ENCODE data around the gene OPCML. TPM values are rescaled to one million over a fixed set of nuclear protein-coding genes. Genes with fewer than 3 reads are reported as not detected.

The OPCML gene
- total RNA-seq, 1 experiment from 2014 or later = not detected

DNA sequence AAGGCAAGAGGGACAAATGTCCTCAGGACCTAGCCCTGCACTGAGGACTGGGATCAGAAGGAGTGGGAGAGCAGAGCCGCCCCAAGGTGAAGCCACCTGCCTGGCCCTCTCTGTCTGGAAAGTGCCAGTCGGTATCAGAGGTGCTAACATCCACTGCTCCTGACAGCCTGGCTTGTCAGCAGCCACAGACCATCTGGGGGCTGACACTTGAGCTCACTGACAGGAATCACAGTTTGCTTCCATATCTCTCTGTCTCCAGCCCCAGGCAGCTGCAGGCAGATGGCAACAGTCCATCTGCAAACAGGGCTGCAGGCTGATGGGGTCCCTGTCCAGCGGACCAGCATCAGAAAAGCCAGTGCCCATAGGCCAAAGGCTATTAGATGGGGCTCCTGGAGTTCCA lies 5.5 kb downstream of the OPCML start:
- no peak overlapping the region for H3K27ac ChIP-seq (ENCODE audit: low read length)
- BruUV-seq (replicated peaks) = no TSS peak
- no peaks in the 10 kb centered on the region for H3K4me1 ChIP-seq (ENCODE audit: control insufficient read depth, insufficient read depth, low read length)
- POLR2A ChIA-PET = no interaction called here
- no peak overlapping the region for H3K4me3 ChIP-seq (ENCODE audit: low read depth in 2 of 2, low read length in 2 of 2)
- H3K36me3 ChIP-seq (ENCODE audit: control insufficient read depth, insufficient read depth, low read length) = no peaks in the 10 kb centered on the region
- in situ Hi-C loops (cut with HindIII; ENCODE audit: low pct_unique_long_range_greater_than_20kb, low sequenced_read_pairs) (no loop called here), intact Hi-C loops (cut with micrococcal nuclease; ENCODE audit: unreplicated experiment) (no loop called here)
- no peak for ATAC-seq
- no peak for TF ChIP-seq SIN3A (IDR thresholded peaks at IDR 0.05; ENCODE audit: borderline replicate concordance, insufficient read depth, low read depth, low read length)
- no peak for TF ChIP-seq POLR2AphosphoS5 (IDR thresholded peaks at IDR 0.05; ENCODE audit: low read depth, low read length)
- TF ChIP-seq, protein P1, sequence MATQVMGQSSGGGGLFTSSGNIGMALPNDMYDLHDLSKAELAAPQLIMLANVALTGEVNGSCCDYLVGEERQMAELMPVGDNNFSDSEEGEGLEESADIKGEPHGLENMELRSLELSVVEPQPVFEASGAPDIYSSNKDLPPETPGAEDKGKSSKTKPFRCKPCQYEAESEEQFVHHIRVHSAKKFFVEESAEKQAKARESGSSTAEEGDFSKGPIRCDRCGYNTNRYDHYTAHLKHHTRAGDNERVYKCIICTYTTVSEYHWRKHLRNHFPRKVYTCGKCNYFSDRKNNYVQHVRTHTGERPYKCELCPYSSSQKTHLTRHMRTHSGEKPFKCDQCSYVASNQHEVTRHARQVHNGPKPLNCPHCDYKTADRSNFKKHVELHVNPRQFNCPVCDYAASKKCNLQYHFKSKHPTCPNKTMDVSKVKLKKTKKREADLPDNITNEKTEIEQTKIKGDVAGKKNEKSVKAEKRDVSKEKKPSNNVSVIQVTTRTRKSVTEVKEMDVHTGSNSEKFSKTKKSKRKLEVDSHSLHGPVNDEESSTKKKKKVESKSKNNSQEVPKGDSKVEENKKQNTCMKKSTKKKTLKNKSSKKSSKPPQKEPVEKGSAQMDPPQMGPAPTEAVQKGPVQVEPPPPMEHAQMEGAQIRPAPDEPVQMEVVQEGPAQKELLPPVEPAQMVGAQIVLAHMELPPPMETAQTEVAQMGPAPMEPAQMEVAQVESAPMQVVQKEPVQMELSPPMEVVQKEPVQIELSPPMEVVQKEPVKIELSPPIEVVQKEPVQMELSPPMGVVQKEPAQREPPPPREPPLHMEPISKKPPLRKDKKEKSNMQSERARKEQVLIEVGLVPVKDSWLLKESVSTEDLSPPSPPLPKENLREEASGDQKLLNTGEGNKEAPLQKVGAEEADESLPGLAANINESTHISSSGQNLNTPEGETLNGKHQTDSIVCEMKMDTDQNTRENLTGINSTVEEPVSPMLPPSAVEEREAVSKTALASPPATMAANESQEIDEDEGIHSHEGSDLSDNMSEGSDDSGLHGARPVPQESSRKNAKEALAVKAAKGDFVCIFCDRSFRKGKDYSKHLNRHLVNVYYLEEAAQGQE (IDR thresholded peaks at IDR 0.05; ENCODE audit: insufficient read depth in 1 of 2, low read depth in 2 of 2, low read length in 1 of 2) = no peak
- TF ChIP-seq TCF7L2 (IDR thresholded peaks at IDR 0.05; ENCODE audit: low read depth, low read length) = no peak
- TF ChIP-seq, protein P2, sequence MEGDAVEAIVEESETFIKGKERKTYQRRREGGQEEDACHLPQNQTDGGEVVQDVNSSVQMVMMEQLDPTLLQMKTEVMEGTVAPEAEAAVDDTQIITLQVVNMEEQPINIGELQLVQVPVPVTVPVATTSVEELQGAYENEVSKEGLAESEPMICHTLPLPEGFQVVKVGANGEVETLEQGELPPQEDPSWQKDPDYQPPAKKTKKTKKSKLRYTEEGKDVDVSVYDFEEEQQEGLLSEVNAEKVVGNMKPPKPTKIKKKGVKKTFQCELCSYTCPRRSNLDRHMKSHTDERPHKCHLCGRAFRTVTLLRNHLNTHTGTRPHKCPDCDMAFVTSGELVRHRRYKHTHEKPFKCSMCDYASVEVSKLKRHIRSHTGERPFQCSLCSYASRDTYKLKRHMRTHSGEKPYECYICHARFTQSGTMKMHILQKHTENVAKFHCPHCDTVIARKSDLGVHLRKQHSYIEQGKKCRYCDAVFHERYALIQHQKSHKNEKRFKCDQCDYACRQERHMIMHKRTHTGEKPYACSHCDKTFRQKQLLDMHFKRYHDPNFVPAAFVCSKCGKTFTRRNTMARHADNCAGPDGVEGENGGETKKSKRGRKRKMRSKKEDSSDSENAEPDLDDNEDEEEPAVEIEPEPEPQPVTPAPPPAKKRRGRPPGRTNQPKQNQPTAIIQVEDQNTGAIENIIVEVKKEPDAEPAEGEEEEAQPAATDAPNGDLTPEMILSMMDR (IDR thresholded peaks at IDR 0.05) = no peak
- DNase-seq (ENCODE audit: low read depth, low spot score) = no peak
- H3K9me3 ChIP-seq (ENCODE audit: control insufficient read depth, insufficient read depth, low read depth, low read length) = no peaks in the 10 kb centered on the region
- H3K27me3 ChIP-seq (ENCODE audit: control insufficient read depth, insufficient read depth, low read length) = peaks cover 8% of the 10 kb centered on the region
- CTCF ChIA-PET = no interaction called here

DNA sequence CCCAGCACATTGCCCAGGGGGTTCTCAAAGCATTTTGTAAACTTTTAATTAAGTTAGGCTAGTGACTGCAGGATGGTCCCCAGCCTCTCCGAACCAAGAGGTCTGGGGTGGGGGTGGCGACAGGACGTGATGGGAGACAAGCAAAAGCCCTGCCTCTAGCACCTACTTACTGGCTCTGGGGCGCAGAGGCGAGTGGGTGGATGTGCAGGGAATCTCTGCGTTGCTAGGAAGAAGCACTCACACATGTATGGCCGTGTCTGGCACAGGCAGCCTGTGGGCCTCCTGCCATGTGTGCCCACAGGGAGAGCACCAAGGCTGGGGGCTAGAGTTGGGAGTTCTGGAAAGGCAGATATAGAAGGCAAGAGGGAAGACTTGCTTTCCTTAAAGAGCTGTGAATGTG lies 6.3 kb downstream of the OPCML start:
- Histone ChIP-seq H3K27ac (ENCODE audit: low read length) (no peak overlapping the region), H3K27me3 (ENCODE audit: control insufficient read depth, insufficient read depth, low read length) (peaks cover 5% of the 10 kb centered on the region), H3K4me1 (ENCODE audit: control insufficient read depth, insufficient read depth, low read length) (no peaks in the 10 kb centered on the region), H3K4me3 (ENCODE audit: low read depth in 2 of 2, low read length in 2 of 2) (no peak overlapping the region), H3K36me3 (ENCODE audit: control insufficient read depth, insufficient read depth, low read length) (no peaks in the 10 kb centered on the region), H3K9me3 (ENCODE audit: control insufficient read depth, insufficient read depth, low read depth, low read length) (no peaks in the 10 kb centered on the region)
- ATAC-seq = no peak
- POLR2A ChIA-PET = no interaction called here
- DNase-seq (ENCODE audit: low read depth, low spot score) = no peak
- BruUV-seq (replicated peaks) = no TSS peak
- in situ Hi-C loops (cut with HindIII; ENCODE audit: low pct_unique_long_range_greater_than_20kb, low sequenced_read_pairs) (no loop called here), intact Hi-C loops (cut with micrococcal nuclease; ENCODE audit: unreplicated experiment) (no loop called here)
- CTCF ChIA-PET = no interaction called here
- TF ChIP-seq POLR2AphosphoS5 (IDR thresholded peaks at IDR 0.05; ENCODE audit: low read depth, low read length) (no peak), SIN3A (IDR thresholded peaks at IDR 0.05; ENCODE audit: borderline replicate concordance, insufficient read depth, low read depth, low read length) (no peak), TCF7L2 (IDR thresholded peaks at IDR 0.05; ENCODE audit: low read depth, low read length) (no peak)
- TF ChIP-seq, protein P1 (IDR thresholded peaks at IDR 0.05; ENCODE audit: insufficient read depth in 1 of 2, low read depth in 2 of 2, low read length in 1 of 2) = no peak
- TF ChIP-seq, protein P2 (IDR thresholded peaks at IDR 0.05) = no peak
